HEK293 (cell line): ENCODE measurements around the gene GALNT2.

ENCODE experiments used
- YY1 ChIP-seq: fragments of 450-650 bp; formaldehyde crosslinking; IDR thresholded peaks from 2 replicates; pipeline ENCODE4 v1.5.1; 2018; ENCODE audit warnings: missing biosample characterization, missing genetic modification characterization
- ZFP69B ChIP-seq: fragments of 450-650 bp; formaldehyde crosslinking; IDR thresholded peaks from 2 replicates; pipeline ENCODE4 v1.5.1; 2016; ENCODE audit warnings: missing biosample characterization, missing genetic modification characterization
- ZNF174 ChIP-seq: fragments of 450-650 bp; formaldehyde crosslinking; IDR thresholded peaks from 2 replicates; pipeline ENCODE4 v1.5.0; 2017; ENCODE audit warnings: missing biosample characterization, mild to moderate bottlenecking, missing genetic modification characterization
- TF ChIP-seq, protein P1 (sequence below): fragments of 450-650 bp; formaldehyde crosslinking; IDR thresholded peaks from 2 replicates; pipeline ENCODE4 v1.5.1; 2016; ENCODE audit warnings: missing biosample characterization, missing genetic modification characterization

DNA sequence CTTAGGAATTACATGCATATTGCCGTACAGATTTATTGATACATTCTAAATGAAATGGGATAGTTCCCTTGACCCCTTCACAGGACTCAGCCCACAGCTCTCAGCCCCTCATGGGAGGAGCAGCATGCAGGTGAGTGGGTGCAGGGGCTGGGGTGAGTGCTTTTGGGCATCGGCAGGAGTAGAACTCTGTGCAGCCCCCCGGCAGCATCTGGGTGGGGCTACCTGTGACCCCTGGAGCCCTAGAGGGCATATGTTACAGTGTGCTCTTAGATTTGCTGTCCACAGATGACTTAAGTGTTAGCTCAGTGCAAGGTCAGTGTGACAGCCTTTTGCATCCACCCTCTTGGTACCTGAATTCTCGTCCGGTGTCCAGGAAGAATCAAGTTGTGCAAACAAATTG is 120.3 kb downstream of the GALNT2 start:
- TF ChIP-seq ZNF174 (tag by site-specific recombination) (no peak), ZFP69B (tag by site-specific recombination) (no peak), YY1 (tag by site-specific recombination) (no peak)
- TF ChIP-seq, protein P1, sequence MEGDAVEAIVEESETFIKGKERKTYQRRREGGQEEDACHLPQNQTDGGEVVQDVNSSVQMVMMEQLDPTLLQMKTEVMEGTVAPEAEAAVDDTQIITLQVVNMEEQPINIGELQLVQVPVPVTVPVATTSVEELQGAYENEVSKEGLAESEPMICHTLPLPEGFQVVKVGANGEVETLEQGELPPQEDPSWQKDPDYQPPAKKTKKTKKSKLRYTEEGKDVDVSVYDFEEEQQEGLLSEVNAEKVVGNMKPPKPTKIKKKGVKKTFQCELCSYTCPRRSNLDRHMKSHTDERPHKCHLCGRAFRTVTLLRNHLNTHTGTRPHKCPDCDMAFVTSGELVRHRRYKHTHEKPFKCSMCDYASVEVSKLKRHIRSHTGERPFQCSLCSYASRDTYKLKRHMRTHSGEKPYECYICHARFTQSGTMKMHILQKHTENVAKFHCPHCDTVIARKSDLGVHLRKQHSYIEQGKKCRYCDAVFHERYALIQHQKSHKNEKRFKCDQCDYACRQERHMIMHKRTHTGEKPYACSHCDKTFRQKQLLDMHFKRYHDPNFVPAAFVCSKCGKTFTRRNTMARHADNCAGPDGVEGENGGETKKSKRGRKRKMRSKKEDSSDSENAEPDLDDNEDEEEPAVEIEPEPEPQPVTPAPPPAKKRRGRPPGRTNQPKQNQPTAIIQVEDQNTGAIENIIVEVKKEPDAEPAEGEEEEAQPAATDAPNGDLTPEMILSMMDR = no peak
